CD4-positive, alpha-beta T cell treated with Interleukin-21 for 1 hour (primary cell): Measurements from ENCODE around the gene STMN1.

Experiments used
- DNase-seq: peaks from one replicate; pipeline ENCODE4 v3.0.0-alpha.2; 2020

STMN1 gene

GRCh38 chr1:25891606-25892005 is 14.6 kb downstream of the STMN1 start:
- DNase-seq = no peak

- DNase-seq = no peak
Observed at GRCh38 chr1:25890239-25891034, 15.8 kb downstream of the STMN1 start.

GRCh38 chr1:25889470-25889869 is 16.7 kb downstream of the STMN1 start:
- no peak for DNase-seq

- DNase-seq = no peak
Observed at GRCh38 chr1:25888426-25888987, 17.7 kb downstream of the STMN1 start.

DNA sequence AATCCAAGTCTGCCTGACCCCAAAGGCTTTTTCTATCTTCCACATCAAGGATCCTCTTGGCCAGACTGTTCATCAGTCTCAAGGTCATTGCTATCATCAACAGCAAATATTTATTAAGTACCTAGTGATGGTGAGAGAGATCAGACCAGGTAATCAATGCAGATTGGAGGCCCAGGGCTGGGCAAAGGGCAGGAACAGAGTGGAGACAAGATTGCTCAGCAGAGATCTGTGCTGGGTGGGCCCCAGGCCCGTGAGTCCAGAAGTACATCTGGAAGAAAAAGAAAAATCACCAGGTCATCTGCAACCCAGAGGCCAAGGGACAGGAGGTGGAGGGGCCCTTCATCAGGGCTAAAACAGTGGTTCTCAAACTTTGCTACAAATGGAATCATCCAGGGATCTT is 20.6 kb downstream of the STMN1 start:
- no peak for DNase-seq

DNA sequence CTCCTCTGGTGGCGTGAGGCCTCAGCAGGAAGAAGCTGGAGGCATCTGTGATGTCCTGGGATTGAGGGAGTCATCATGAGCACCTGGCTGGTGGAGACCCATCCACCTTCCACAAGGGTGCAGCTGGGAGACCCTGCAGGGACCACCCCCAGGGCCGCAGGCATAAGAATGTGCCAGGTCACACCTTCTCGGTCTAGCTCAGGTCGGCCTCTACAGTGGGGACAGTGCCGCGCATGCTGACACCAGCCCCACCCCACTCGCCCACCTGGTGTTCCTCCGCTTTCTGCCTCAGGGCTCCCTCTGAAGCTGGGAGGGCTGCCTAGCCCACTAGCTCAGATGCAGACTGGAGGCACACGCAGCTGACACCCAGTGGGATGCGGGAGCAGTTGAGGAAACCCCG is 25.0 kb downstream of the STMN1 start:
- no peak for DNase-seq

DNA sequence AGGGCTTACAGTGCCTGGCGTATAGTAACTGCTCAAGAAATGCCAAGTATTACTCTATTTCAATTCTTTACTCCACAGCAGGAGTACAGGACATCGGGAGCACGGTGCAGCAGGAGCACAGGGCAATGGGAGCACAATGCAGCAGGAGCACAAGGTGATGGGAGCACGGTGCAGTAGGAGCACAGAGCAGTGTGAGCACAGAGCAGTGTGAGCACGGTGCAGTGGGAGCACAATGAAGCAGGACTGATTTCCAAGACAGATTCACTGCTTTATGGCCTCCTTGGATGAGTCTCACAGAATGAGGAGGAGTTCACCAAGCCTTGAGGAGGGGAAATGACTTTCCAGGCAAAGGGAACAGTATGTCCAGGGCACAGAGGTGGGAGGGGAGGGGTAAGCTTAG is 25.7 kb downstream of the STMN1 start:
- no peak for DNase-seq

- DNase-seq = no peak
Observed at GRCh38 chr1:25879675-25880074, 26.5 kb downstream of the STMN1 start.

GRCh38 chr1:25878690-25879089 is 27.5 kb downstream of the STMN1 start:
- no peak for DNase-seq

- no peak for DNase-seq
Observed at GRCh38 chr1:25877155-25877554, 29.1 kb downstream of the STMN1 start.

GRCh38 chr1:25876693-25877077 is 29.5 kb downstream of the STMN1 start:
- DNase-seq = no peak

DNA sequence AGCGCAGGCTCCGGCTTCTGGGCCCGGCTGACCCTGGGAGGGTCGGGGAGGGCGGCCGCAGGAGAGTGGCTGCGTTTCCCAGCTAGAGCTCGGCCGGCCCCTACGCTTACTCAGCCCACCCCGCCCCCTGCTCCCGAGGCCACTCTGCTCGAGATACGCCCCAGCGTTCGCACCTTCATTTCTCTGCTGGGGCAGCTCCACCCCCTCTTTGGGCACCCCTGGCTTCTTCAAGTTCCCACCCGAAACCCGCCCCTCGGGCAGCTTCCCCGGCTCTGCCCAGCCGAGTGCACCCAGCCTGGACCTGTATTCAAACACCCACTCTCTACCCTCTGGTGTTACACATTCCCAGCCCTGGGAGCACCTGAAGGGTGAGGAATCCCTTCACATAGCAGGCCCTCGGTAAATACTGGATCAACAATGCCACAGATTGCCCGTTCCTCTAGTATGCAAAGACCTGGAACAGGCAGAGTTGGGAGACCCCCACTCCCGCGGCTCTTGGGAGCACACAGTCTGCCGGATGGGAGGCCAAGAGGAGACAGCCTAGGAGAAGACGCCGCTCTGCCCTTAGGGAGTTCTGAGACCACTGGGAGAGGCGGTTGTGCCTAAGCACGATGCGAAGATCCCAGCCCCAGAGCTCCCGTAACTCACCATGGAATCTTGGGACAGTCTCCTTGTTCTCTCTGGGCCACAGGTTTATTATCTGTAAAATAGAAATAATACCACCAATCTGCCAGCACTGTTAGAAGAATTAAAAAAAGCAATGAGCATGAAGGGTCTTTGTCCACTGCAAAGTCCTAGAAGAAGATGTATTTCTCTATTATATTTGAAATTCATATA is 30.1 kb downstream of the STMN1 start:
- DNase-seq = no peak

DNA sequence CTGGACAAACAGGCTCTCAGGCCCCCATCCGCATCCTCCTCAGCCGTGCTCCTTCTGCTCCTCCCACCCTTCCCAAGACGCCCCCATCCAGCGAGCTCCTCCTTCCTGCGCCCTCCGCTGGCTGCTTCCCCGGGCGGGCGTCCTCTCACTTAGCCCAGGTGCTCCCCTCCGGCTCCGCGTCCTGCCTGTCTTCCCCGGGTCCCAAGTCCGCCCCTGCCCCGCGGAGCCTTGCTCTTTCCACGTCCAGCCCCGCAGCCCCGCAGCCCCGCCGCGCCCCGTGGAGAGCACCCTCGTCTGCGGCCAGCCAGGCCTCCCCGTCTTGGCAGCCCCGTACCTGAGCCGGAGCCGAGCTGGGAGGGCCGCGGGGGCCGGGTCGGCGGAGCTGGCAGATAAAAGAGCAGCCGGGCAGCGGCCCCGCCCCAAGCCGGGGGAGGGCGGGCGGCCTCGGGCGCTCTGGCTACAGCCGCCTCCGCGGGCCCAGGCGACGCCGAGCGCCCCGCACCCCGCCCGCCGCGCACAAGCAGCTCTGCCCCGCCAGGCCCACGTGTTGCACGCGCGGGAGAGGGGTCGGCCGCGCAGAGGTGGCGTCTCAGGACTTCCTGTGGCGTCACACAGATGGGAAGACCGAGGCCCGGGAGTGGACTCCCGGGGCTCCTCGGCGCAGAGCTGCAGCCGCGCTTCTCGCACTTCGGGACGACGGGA is 30.9 kb downstream of the STMN1 start, which contains the start of gene PAQR7:
Gene PAQR7, minus strand, starts transcription at position 555 of the 702 bp plus-strand sequence. CDS start 11,869 bp downstream, outside the sequence.
- DNase-seq = peak; percentile 65

DNA sequence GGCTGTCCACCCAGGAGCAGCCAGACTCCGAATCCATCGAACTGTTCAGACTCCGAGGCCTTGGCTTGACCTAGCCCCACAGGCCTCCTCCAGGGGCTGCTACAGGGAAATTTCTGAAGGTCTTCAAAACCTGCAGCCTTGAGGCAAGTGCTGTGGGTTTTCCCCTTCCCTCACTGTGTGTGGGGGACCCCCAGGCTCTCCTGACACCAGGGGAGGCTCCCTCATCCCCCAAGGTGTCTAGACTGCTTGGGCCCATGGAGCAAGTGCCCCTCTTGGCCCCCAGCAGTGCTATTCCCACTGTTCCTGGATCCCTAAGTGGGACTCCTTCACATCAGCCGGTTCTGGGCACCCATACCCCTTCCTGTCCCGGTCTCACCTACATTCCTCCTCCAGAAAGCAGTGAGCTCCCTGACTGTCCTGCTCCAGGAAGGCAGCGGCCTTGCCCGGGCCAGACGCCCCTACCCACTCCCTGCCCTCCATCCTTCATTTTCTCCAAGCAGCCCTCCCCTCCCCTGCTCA is 31.5 kb downstream of the STMN1 start:
- DNase-seq = no peak

GRCh38 chr1:25874209-25874608 is 32.0 kb downstream of the STMN1 start:
- DNase-seq = no peak

- DNase-seq = no peak
Observed at GRCh38 chr1:25873120-25873519, 33.1 kb downstream of the STMN1 start.

DNA sequence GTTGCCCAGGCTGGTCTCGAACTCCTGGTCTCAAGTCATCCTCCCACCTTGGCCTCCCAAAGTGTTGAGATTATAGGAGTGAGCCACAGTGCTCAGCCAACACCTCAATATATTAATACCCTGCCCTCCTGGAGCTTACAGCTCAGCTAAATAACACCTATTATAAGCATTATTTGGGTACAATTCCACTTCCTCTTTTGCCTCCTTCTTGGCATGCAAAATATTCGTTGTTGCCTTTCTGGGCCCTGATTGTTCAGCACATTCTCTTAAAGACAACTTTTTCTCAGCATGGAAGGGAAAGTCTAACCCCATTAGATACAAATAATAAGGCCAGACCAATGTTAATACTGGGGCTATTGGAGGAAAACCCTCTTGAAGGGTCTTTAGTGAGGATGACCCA is 33.5 kb downstream of the STMN1 start:
- no peak for DNase-seq

DNA sequence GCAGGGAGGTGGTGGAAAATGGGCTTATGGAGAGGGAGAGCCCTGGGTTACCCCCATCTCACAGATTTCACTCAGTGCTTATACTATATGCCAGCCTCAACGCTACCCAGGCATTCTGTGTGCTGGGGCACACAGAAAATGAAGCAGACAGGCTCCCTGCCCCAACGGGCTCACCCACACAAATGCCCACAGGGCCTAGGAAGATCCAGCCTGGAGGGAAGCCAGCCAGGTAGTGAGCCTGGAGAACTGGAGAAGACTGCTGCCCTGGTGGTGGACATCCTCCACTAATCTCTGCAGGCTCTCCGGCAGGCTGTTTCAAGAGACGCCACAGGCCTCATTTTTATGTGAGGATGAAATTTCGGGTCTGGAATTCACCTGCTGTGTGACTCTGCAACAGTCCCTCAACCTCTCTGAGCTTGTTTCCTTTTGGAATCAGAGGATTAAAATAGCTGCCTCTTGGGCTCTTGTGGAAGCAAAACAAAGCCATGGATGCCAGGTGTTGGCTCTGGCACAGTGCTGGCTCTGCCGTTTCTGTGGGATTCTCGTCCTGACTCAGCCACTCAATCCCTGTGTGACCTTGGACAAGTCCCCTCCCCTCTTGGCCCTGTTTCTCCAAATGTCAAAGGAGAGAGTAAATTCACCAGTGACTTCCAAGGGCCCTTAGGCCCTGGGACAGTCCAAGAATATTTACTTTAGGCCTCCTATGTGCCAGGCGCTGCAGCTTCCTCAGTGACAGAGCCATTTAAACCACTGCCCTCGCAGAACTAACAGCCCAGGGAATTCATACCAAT is 34.3 kb downstream of the STMN1 start:
- no peak for DNase-seq

GRCh38 chr1:25871086-25871703 is 35.0 kb downstream of the STMN1 start:
- no peak for DNase-seq

GRCh38 chr1:25870614-25871013 is 35.6 kb downstream of the STMN1 start:
- DNase-seq = no peak

DNA sequence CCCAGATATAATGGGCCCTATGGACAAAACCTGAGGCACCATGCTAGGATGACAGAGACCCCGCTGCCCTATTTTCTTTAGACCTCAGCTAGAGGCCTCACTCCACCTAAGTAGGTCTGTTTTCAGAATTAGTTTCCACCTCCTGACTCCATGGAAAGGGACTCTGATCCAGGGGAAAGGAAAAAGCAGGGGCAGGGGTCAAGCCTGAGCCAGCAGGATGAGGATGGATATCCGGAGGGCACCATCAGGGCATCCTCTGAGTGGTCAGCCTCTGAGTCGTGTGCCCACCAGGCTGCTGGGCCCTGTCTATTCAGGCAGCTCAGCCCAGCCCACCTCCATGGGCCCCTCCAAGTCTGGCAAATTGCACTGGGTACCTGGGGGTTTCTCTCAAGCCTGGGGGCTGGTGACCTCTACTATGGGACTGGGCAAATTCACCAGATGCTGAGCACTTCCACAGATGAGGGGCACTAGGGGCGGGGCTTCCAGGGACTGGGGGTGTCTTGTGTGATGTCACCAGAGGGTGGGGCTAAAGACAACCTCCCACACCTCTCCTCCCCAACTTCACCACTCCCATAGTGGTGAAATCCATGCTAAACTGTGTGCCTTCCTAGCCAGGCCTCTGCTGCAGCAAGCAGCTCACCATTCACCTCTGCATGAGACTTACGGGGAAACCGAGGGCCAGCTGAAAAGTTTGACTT is 36.2 kb downstream of the STMN1 start:
- DNase-seq = no peak
